Hepatic stellate cell (primary cell): ENCODE data around the gene CDKN2AIP.
"Not testable (repeated sequence)": the region's sequence is repeated elsewhere in the genome, so short reads cannot be mapped to it uniquely, and the experiment has no call there.

Experiments
- DNase-seq: peaks from one replicate; pipeline ENCODE4 v3.0.0; 2011; ENCODE audit warnings: low spot score

CDKN2AIP gene

DNA sequence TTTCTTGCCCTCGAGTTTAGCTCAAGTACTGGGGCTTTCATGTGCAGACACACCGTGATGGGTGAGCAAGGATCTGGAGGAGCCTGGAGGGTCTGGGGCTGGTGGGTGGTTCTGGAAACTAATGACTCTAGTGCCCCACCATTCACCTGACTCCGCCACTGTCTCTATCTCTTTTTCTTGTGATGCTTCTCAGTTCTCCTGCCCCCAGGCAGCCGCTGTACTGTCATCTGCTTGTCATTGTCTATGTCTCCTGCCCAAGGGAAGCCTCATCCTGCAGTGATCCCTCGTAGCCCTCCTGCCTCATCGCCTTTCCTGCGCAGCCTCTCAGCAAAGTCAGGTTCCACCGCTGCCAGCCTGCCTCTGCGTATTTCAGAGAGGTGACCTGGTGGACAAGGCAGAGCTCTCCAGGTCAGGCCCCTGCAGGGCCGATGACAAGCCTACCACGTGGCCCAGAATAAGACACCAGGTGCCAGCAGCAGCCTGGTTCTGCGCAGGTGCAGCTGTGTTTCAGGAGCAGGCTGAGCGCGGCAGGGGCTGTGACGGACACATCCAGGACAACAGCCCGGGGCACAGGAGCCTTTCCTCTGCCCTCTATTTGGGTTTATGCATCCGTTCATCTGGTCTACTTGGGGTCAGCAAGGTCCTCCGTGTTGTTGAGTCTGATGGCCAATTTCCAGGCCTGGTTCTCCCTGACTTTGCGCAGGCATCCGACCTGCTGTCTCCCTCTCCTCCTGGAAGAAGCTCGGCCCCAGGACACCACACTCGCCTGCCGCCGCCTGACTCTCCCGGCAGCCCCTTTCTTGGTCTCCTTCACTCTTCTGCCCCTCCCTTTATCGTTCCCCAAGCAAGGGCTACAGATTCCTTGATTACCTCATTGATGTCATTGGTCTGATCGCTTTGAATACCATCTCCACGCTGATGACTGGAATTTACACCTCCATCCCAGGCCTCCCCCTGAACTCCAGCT lies 30.9 kb upstream of the CDKN2AIP start:
- DNase-seq, result no peak

DNA sequence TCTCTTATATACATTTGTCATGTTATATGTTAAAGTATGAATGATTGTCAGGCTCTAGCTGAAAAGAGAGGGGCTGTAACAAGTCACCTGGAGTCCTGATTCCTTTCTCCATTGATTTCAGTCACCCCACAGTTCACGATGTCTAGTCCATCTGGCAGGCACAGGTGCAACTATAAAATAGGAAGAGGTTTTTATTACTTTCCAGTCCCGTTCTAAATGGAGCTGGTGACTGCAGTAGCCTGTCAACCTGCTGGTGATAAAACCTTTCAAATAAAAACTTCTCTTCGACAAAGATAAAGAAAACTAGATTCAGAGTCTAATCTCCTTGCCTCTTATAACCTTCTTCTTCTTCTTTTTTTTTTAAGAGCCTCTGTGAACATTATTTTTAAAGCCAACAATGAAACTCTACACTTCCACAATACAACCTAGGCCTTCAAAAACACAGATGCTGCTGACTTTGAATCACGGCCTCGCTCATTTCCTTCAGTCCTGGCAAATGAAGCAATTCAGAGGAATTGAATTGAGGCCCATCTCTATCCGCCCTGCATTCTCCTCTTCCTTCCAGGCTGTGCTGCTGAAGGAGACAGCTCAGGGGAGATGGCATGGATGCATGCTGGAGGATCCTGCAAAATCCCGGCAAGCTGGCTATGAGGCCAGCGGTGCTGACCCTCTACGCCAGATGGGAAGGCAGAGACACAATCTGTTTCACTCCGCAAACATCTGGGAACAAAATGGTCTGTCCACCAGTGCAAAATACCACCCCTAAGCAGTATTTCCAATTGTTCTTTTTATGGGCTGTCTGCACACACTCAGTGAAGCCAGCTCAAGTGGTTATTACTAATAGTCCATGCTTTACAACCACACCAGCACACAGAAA lies 27.3 kb upstream of the CDKN2AIP start:
- no peak for DNase-seq

DNA sequence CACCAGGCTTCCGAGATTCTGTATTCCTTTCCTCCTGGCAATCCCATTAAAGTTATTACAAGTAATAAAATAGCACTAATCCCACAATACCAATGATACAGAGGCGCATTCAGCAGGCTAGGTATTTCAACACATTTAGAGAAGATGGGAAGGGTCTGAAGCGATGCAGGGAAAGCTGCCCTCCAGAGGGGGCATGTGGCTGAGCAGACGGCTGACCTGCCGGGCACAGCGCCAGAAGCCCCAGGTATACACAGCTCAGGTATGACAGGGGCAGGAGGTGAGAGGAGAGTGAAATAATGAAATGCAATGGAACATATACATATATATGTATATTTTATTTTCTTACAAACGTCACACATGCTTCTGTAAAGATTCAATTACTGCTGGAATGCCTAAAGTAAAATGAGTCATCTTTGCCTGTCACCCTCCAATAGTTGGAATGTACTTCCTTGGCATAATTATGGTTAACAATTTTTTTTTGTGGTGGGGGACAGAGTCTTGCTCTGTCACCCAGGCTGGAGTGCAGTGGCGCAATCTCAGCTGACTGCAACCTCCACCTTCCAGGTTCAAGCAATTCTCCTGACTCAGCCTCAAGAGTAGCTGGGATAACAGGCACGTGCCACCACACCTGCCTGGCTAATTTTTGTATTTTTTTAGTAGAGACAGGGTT lies 21.3 kb upstream of the CDKN2AIP start:
- DNase-seq, result no peak

DNA sequence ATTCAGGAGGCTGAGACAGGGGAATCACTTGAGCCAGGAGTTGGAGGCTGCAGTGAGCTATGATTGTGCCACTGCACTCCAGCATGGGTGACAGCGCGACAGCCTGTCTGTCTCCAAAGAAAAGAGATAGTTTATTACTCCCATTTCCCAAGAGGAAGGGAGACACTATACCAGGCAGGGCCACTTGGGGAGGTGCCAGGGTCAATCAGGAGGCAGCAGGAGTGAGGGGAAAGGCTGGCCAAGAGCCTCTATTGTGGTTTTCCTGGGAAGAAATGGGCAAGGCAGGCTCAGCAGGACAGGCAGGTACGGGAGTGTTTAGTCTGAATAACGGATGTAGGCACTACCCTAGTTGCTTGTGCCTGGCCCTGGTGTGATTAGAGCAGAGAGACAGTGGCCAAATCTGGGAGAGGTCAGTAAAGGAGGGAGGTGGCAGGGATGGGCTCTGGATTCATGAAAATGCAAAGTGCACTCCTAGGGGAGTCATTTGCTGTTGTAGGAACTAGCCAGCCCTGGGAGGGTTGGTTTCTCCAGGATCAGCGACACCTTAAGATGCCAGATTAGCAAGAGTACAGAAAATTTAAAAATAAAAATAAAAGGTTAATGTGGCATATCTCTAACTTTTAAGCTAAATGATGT lies 20.2 kb upstream of the CDKN2AIP start:
- no peak for DNase-seq

DNA sequence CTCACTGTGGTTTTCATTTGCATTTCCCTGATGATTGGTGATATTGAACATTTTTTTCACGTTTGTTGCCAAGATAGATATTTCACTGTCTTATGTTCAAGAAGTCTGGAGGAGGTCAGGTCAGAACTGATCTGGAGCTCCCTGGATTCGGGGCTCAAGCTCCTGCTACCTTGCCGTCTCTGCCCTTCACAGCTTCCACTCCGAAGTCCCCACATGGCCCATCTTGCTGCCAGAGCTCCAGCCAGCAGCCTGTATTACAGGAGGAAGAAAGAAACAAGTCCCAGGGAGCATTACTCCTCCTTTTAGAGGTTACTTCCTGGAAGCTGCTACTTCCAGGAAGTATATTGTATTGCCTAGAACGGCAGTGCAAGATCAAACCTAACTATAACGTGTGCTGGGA lies 17.9 kb upstream of the CDKN2AIP start:
- DNase-seq, result no peak

DNA sequence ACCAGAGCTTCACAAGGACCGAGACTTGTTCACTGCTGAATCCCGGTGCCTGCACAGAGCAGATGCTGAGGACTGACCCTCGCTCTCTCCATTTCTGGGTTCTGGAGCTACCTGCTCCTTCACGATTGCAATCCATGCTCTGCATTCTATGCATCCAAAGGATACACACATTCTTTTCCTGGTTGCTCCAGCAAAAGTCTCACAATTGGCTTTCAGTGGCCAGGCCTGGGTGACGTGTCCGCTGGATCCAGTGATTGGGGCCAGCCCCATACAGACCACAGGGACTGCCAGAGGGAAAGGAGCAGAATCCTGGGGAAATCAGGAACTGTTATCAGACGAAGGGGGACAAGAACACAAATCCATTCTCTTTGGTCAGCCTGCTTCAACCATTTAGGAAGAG lies 14.9 kb upstream of the CDKN2AIP start:
- no peak for DNase-seq

DNA sequence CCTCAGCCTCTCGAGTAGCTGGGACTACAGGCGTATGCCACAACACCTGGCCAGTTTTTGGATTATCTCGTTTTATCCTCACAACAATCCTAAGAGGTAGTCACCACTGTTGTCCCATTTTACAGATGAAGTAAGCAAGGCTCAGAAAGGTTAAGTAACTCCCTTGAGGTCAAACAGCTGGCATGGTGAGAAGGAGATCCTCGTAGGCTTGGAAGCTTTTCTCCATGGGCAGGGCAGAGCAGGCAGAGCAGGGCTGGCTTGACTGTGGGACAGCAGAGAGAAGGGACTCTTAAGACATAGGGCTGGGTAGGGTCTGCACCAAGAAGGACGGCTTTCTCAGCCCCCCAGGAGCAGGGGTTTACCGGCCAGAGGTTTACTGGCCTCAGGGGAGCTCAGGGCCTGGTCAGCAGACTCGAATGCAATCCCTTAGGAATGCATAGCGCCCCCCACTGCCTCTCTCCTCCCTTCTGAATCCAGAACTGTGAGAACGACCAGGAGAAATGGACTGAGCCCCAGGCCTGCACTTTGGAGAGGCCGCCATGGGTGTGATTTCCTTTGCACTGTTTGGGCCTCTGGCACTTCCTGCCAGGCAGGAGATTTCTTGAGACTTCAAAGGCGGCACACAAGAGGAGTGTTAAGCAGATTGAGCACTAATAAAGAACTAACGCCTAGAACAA lies 14.0 kb upstream of the CDKN2AIP start:
- DNase-seq, result no peak

DNA sequence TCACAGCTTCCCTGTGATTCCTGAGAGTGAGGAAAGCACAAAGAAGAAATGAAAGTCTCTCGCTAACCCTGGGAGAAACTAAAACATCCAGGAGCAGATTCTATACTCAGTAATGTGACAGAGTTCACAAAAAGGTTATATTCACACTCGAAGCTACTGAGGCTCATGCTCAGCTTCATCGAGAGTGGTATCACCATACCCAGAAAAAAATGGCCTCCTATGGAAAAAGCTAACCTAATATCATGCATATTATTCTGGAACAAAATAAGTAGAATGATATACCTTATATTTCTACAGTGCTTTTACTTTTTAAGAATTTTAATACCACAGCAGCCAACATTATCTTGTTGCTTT lies 13.5 kb upstream of the CDKN2AIP start:
- no peak for DNase-seq

DNA sequence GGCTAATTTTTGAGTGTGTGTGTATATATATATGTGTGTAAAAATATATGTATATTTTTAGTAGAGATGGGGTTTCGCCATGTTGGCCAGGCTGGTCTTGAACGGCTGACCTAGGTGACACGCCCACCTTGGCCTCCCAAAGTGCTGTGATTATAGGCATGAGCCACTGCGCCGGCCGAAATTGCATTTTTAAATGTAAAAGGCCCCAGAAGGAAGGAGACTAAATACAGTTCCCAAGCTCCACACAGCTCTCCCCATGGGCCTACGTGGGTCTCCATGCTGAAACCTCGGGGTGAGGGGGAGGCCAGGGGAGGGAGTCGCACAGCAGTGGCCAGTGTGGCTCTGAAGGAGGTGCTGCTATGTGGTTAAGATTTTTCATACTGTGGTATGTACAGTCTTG lies 12.8 kb upstream of the CDKN2AIP start:
- DNase-seq, result no peak

DNA sequence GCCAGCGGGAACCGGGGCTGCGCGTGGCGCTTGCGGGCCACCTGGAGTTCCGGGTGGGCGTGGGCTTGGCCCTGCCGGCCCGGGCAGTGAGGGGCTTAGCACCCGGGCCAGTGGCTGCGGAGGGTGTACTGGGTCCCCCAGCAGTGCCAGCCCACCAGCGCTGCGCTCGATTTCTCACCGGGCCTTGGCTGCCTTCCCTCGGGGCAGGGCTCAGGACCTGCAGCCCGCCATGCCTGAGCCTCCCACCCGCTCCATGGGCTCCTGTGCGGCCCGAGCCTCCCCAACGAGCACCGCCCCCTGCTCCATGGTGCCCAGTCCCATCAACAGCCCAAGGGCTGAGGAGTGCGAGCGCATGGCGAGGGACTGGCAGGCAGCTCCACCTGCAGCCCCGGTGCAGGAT lies 11.3 kb upstream of the CDKN2AIP start:
- DNase-seq, result not testable (repeated sequence)

DNA sequence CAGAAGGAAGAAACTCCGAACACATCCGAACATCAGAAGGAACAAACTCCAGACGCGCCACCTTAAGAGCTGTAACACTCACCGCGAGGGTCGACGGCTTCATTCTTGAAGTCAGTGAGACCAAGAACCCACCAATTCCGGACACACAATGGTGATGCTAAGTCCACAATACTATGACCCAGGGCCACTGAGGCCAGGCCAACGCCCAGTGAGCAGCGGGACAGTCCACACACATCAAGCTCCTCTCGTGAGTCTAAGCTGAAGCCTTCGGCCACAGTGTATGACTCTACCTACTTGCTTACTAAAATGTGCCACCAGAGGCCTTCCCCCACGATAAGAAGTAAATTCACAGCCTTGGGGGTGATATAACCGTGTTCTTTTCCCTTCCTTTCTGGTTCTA lies 10.2 kb upstream of the CDKN2AIP start:
- DNase-seq, result no peak

DNA sequence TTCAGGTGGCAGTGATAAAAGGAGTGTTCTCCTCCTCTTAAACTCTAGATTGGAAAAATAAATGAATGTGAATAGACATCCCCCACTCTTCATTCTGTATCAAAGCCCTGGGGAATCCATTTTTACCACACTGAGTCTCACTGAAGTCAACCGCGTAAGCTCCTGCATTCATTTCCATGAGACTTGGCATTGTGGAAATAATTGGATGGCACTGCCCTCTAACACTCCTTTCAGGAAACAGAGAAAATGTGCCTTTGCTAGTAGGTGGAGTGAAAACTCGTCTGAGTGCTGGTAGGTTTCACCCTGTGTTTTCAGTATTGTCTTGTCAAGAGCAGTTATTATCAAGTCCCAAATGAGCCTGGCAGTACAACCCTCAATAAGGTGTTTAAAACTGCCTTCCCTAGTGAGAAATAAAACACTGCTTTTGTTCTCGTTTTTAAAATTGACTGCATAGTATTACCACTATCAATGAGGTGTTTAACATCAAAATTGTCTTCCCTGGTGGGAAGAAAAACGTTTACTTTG lies 9.7 kb upstream of the CDKN2AIP start:
- no peak for DNase-seq

DNA sequence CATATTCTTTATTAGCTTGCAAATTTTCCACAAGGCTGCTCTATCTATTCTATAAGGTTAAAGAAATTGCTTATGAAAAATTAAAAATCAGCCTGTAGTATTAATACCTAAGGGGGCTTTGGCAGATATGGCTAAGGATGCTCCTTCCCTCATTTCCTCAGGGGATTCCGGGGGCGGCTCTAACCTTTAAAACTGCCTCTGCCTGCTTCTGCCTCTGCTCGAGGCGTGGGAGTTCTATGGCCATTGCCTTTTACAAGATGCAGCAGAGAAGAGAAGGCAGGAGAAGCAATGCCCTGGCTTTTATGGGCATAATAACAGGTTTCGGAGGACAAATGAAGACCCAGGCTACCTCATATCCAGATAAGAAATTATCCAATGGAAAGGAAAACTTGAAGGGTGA lies 8.6 kb upstream of the CDKN2AIP start:
- no peak for DNase-seq

DNA sequence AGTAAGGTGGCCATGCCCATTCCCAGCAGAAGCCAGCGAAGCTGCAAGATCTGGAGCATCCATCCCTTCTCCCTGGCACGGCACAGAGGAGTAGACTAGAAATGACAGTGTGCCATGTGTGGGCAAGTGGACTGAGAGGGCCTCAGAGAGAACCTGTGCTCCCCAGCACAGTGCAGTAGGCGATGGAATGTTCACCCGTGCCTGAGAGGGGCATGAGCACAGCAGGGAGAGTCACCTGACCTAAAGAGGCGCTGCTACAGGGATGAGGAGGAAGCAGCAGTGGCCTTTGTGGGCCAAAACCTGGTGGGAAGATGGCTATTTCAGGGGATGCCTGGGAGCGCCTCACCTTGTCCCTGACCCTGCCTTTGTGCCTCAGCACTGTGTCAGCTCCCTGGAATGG lies 8.0 kb upstream of the CDKN2AIP start:
- DNase-seq, result no peak

DNA sequence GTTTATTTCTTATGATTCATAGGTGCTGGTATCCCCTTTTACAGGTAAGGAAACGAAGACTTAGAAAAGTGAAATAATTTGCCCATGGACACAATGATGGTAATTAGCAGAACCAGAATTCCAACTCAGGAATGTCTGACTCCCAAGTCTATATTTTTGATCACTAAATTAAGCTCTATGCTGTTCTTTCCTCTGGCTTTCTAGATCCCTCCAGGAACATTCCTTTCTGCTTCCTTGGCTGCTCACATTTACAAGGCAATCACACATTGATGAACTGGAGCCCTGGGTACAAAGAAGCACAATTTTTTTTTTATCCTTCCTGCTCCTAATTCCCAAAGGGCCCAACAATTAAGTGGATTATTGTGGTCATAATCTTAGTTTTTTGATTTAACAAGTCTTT lies 7.0 kb upstream of the CDKN2AIP start:
- no peak for DNase-seq

DNA sequence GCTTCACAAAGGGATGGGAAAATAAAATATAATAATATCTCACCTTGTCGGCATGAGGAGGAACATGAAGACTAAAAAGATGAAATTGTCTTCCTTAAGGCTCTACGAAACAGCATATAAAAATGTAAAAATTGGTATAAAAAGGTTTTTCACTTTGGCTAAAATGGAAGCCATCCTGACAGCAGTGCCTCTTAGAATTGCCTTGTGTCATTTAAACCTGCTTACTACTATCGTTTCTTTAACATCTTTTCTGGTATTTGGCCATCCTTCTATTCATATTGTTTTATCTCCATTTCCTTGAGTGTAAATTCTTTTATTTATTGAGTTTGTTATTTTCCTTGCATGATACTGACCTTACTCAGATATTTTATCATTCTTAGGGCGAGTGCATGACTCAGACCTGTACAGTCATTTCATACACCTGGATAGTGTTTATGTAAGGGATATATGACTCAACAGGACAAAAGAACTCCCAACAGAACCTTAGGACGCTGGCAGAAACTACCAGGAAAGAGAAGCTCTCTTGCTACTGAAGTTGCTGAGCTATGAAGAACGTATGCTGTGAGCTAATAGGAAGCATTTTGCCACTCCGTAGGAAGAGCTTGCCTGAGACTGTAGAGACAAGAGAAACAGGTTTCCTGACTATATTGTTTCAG lies 5.8 kb upstream of the CDKN2AIP start:
- peak; percentile 50 for DNase-seq

DNA sequence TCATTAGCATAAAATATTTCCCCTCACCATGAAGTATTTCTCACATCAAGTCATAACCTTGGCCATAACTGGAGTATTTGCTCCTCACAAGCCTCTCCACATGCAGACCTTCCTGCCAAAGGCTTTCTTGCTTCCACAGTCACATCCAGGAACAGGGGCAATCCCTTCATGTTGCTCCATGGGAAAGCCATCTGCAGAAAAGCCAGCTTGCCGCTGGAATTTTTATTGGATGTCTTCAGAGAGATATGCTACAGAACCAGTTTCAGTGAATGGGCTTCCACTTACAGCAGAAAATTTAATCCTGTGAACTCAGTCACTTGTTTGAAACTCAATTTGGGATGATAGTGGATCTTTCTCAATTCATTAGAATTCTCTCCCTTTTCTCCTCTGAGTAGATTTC lies 3.2 kb upstream of the CDKN2AIP start:
- DNase-seq, result no peak

DNA sequence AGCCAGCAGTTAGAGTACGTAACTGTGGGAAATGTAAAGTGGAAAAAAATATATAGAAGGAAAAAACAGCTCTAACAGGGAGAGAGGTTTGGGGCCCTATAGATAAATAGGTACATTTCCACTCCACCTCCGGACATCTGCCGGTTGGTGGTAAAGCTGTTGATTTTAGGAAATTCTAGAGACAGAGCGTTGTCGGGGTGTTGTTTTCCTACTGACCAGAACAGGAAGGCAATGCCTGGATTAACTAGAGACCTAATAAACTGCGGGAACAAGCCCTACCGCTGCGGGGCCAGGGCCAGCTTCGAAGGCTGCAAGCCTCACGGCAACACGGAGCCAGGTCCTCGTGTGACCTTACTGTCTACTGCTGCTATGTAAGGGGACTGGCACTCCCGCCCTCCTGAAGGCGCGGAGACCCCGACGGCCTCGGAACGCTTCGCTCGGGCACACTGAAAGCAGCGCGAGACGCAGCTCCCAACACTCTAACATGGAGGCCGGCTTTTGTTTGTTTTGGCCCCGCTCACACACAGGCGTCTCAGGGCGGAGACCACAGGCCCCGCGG lies 702 bp upstream of the CDKN2AIP start:
- DNase-seq, result no peak

DNA sequence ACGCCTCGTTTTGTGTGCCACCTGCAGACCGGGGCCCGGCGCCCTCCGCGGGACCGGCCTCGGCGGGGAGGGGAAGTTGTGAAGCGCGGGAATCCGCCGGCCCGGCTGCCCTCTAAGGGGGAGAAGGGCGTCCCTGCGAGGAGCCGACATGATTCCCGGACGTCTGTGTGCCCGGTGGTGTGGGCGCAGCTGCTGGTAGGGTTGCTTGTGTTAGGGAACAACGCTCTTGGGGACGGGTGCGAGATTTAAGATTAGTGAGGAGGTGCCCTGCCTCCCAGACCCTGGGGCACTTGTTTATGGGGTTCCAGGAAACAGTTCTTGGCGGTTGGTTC lies 627 bp downstream of the CDKN2AIP start:
- peak; percentile 48 for DNase-seq

DNA sequence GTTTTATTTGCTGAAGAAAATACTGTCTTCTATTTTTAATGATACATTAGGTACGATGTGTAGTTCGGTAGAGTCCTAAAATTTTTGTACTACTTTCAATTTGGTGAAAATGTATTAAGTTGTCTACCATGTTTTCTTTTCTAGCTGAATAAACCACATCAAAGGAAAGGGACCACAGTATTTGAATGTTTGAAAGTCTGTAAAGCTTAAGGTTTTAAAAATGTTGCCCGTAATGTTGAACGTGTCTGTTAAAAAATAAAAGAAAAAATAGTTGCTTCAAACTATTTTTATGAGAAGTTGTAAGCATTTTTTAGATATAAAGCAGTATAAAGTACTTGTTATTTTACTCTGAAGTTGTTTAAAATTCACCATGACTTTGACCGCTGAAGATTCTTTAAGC lies 3.2 kb downstream of the CDKN2AIP start:
- DNase-seq, result no peak

DNA sequence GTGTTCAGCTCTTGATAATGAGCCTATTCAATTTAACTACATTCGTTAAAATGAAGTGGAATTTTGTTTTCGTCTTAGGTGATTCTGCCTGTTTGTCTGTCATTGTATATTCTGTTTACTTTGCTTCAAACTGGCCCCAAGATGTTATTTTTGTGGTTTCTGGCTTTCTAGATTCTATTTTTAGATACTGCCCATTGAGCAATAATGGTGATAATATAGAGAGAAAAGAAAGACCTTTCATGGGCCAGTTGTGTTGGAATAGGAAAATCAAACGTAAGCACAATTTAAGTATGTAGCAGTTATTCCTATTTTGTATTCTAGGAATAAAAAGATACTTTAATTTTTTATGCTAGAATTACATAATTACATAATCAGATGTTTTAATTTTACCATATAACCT lies 4.0 kb downstream of the CDKN2AIP start:
- DNase-seq, result no peak
